Dendritic cell treated with granulocyte-macrophage colony-stimulating factor and Interleukin-4, amounts not matched to agents 40 ng/mL and 50 ng/mL, for 4 days (primary cell): ENCODE data around the gene GTF2A1L.
"Not testable (repeated sequence)": the region's sequence is repeated elsewhere in the genome, so short reads cannot be mapped to it uniquely, and the experiment has no call there.

Source experiments
- H3K27ac Mint-ChIP-seq: one replicate; pipeline ENCODE4 v1.8.0; 2022; ENCODE audit warnings: mild to moderate bottlenecking, mixed read lengths
- H3K27me3 Mint-ChIP-seq: one replicate; pipeline ENCODE4 v1.8.0; 2022; ENCODE audit warnings: mild to moderate bottlenecking, mixed read lengths
- H3K36me3 Mint-ChIP-seq: one replicate; pipeline ENCODE4 v1.8.0; 2022; ENCODE audit warnings: low read depth, mixed read lengths
- H3K4me1 Mint-ChIP-seq: one replicate; pipeline ENCODE4 v1.8.0; 2022; ENCODE audit warnings: low read depth, mixed read lengths
- H3K4me3 Mint-ChIP-seq: one replicate; pipeline ENCODE4 v1.8.0; 2022; ENCODE audit warnings: mild to moderate bottlenecking, moderate library complexity, mixed read lengths
- H3K9me3 Mint-ChIP-seq: one replicate; pipeline ENCODE4 v1.8.0; 2022; ENCODE audit warnings: mixed read lengths
- intact Hi-C: fragments of 100-400 bp; cut with micrococcal nuclease; formaldehyde crosslinking; loops from one replicate; pipeline ENCODE4 v1.15.0; 2022

The GTF2A1L gene

GRCh38 chr2:48592067-48592466, 25.6 kb upstream of the GTF2A1L start:
- Mint-ChIP-seq H3K4me1 (peaks cover 8% of the 10 kb centered on the region), H3K9me3 (no peaks in the 10 kb centered on the region), H3K4me3 (no peak overlapping the region), H3K36me3 (no peaks in the 10 kb centered on the region), H3K27ac (no peak overlapping the region), H3K27me3 (no peaks in the 10 kb centered on the region)
- intact Hi-C loops: no loop called here

- H3K36me3 Mint-ChIP-seq, H3K4me1 Mint-ChIP-seq, H3K27me3 Mint-ChIP-seq, H3K9me3 Mint-ChIP-seq, H3K27ac Mint-ChIP-seq, intact Hi-C loops, H3K4me3 Mint-ChIP-seq: not testable (repeated sequence)
Measured at GRCh38 chr2:48596751-48597150, 20.9 kb upstream of the GTF2A1L start.

- Mint-ChIP-seq H3K27ac (no peak overlapping the region), H3K9me3 (no peaks in the 10 kb centered on the region), H3K27me3 (no peaks in the 10 kb centered on the region), H3K4me1 (no peaks in the 10 kb centered on the region), H3K4me3 (no peak overlapping the region), H3K36me3 (no peaks in the 10 kb centered on the region)
- intact Hi-C loops: no loop called here
Measured at GRCh38 chr2:48597492-48597891, 20.2 kb upstream of the GTF2A1L start.

GRCh38 chr2:48600204-48600813, 17.3 kb upstream of the GTF2A1L start:
- no peaks in the 10 kb centered on the region for H3K36me3 Mint-ChIP-seq
- no peaks in the 10 kb centered on the region for H3K27me3 Mint-ChIP-seq
- no peaks in the 10 kb centered on the region for H3K4me1 Mint-ChIP-seq
- intact Hi-C loops: loop anchor here (5.0 kb wide), 1 partner anchor 1542 kb away; no protein-coding TSS in a partner anchor
- no peak overlapping the region for H3K4me3 Mint-ChIP-seq
- H3K9me3 Mint-ChIP-seq: no peaks in the 10 kb centered on the region
- no peak overlapping the region for H3K27ac Mint-ChIP-seq

- no peak overlapping the region for H3K27ac Mint-ChIP-seq
- no peaks in the 10 kb centered on the region for H3K36me3 Mint-ChIP-seq
- no peaks in the 10 kb centered on the region for H3K9me3 Mint-ChIP-seq
- intact Hi-C loops: loop anchor here (5.0 kb wide), 1 partner anchor 1541 kb away; no protein-coding TSS in a partner anchor
- no peaks in the 10 kb centered on the region for H3K27me3 Mint-ChIP-seq
- no peak overlapping the region for H3K4me3 Mint-ChIP-seq
- H3K4me1 Mint-ChIP-seq: no peaks in the 10 kb centered on the region
Measured at GRCh38 chr2:48600917-48601316, 16.7 kb upstream of the GTF2A1L start.

GRCh38 chr2:48601349-48601748, 16.3 kb upstream of the GTF2A1L start:
- intact Hi-C loops: loop anchor here (5.0 kb wide), 1 partner anchor 1541 kb away; no protein-coding TSS in a partner anchor
- Mint-ChIP-seq H3K27ac (no peak overlapping the region), H3K9me3 (no peaks in the 10 kb centered on the region)

GRCh38 chr2:48605482-48606175, 12.0 kb upstream of the GTF2A1L start:
- intact Hi-C loops: no loop called here
- Mint-ChIP-seq H3K4me3 (no peak overlapping the region), H3K4me1 (no peaks in the 10 kb centered on the region), H3K36me3 (no peaks in the 10 kb centered on the region), H3K9me3 (no peaks in the 10 kb centered on the region), H3K27ac (no peak overlapping the region), H3K27me3 (peaks cover 4% of the 10 kb centered on the region)

More at GRCh38 chr2:48601349-48601748, 16.3 kb upstream of the GTF2A1L start:
- no peak overlapping the region for H3K4me3 Mint-ChIP-seq
- H3K4me1 Mint-ChIP-seq: no peaks in the 10 kb centered on the region
- H3K36me3 Mint-ChIP-seq: no peaks in the 10 kb centered on the region
- H3K27me3 Mint-ChIP-seq: no peaks in the 10 kb centered on the region

GRCh38 chr2:48607307-48608014, 10.2 kb upstream of the GTF2A1L start:
- intact Hi-C loops: no loop called here
- no peak overlapping the region for H3K27ac Mint-ChIP-seq
- H3K27me3 Mint-ChIP-seq: peaks cover 4% of the 10 kb centered on the region
- H3K9me3 Mint-ChIP-seq: no peaks in the 10 kb centered on the region
- no peaks in the 10 kb centered on the region for H3K36me3 Mint-ChIP-seq
- no peak overlapping the region for H3K4me3 Mint-ChIP-seq
- H3K4me1 Mint-ChIP-seq: no peaks in the 10 kb centered on the region

GRCh38 chr2:48613211-48613610, 4.4 kb upstream of the GTF2A1L start:
- Mint-ChIP-seq H3K4me3 (no peak overlapping the region), H3K27ac (no peak overlapping the region)

GRCh38 chr2:48614581-48614980, 3.1 kb upstream of the GTF2A1L start:
- H3K9me3 Mint-ChIP-seq, H3K36me3 Mint-ChIP-seq, intact Hi-C loops, H3K4me3 Mint-ChIP-seq, H3K4me1 Mint-ChIP-seq, H3K27ac Mint-ChIP-seq, H3K27me3 Mint-ChIP-seq: not testable (repeated sequence)

More at GRCh38 chr2:48613211-48613610, 4.4 kb upstream of the GTF2A1L start:
- Mint-ChIP-seq H3K9me3 (no peaks in the 10 kb centered on the region), H3K4me1 (no peaks in the 10 kb centered on the region), H3K36me3 (no peaks in the 10 kb centered on the region), H3K27me3 (peaks cover 6% of the 10 kb centered on the region)
- intact Hi-C loops: no loop called here

GRCh38 chr2:48619526-48619925, 1.9 kb downstream of the GTF2A1L start:
- H3K36me3 Mint-ChIP-seq: no peaks in the 10 kb centered on the region
- H3K9me3 Mint-ChIP-seq: no peaks in the 10 kb centered on the region
- no peaks in the 10 kb centered on the region for H3K4me1 Mint-ChIP-seq
- H3K4me3 Mint-ChIP-seq: no peak overlapping the region
- H3K27ac Mint-ChIP-seq: no peak overlapping the region
- H3K27me3 Mint-ChIP-seq: peaks cover 4% of the 10 kb centered on the region
- intact Hi-C loops: no loop called here

GRCh38 chr2:48620604-48621003, 2.9 kb downstream of the GTF2A1L start:
- no peaks in the 10 kb centered on the region for H3K4me1 Mint-ChIP-seq
- H3K36me3 Mint-ChIP-seq: no peaks in the 10 kb centered on the region
- intact Hi-C loops: no loop called here
- no peak overlapping the region for H3K4me3 Mint-ChIP-seq
- peaks cover 4% of the 10 kb centered on the region for H3K27me3 Mint-ChIP-seq
- no peak overlapping the region for H3K27ac Mint-ChIP-seq
- H3K9me3 Mint-ChIP-seq: no peaks in the 10 kb centered on the region

- H3K4me3 Mint-ChIP-seq, H3K27ac Mint-ChIP-seq, intact Hi-C loops, H3K9me3 Mint-ChIP-seq, H3K27me3 Mint-ChIP-seq, H3K36me3 Mint-ChIP-seq, H3K4me1 Mint-ChIP-seq: not testable (repeated sequence)
Measured at GRCh38 chr2:48622691-48623090, 5.0 kb downstream of the GTF2A1L start.

GRCh38 chr2:48624696-48625095, 7.0 kb downstream of the GTF2A1L start:
- Mint-ChIP-seq H3K4me3 (no peak overlapping the region), H3K36me3 (no peaks in the 10 kb centered on the region), H3K27ac (no peak overlapping the region), H3K4me1 (no peaks in the 10 kb centered on the region), H3K27me3 (no peaks in the 10 kb centered on the region), H3K9me3 (peaks cover 7% of the 10 kb centered on the region)
- intact Hi-C loops: no loop called here
